ENCODE data around the gene ZBTB7A.

- TF ChIP-seq ZNF425 (CRISPR knock-in tag; conservative IDR thresholded peaks at IDR 0.05) = no peak
- TF ChIP-seq CTCF (IDR thresholded peaks at IDR 0.05) = no peak
- TF ChIP-seq PREB (CRISPR knock-in tag; IDR thresholded peaks at IDR 0.05; ENCODE audit: borderline replicate concordance) = no peak
- no peak for TF ChIP-seq E2F1 (CRISPR knock-in tag; IDR thresholded peaks at IDR 0.05)
- no peak for TF ChIP-seq CREB1 (CRISPR knock-in tag; IDR thresholded peaks at IDR 0.05)
- TF ChIP-seq MAX (CRISPR knock-in tag; IDR thresholded peaks at IDR 0.05) = no peak
- TF ChIP-seq ELF4 (CRISPR knock-in tag; IDR thresholded peaks at IDR 0.05; ENCODE audit: low read depth) = no peak
- no peak for TF ChIP-seq ARID4B (CRISPR knock-in tag; IDR thresholded peaks at IDR 0.05; ENCODE audit: borderline replicate concordance)
- TF ChIP-seq CDX4 (CRISPR knock-in tag; IDR thresholded peaks at IDR 0.05; ENCODE audit: borderline replicate concordance) = no peak
- no peak for TF ChIP-seq FOXP4 (CRISPR knock-in tag; IDR thresholded peaks at IDR 0.05)
- no peak for TF ChIP-seq ZNF317 (CRISPR knock-in tag; IDR thresholded peaks at IDR 0.05; ENCODE audit: borderline replicate concordance, low read depth)
- TF ChIP-seq SMAD3 (CRISPR knock-in tag; IDR thresholded peaks at IDR 0.05; ENCODE audit: borderline replicate concordance) = no peak
Observed at GRCh38 chr19:4034048-4035017, 32.4 kb downstream of the ZBTB7A start.
